SK-N-SH (cell line): Measurements from ENCODE around the gene MTFP1. TPM values are rescaled to one million over a fixed set of nuclear protein-coding genes. Genes with fewer than 3 reads are reported as not detected.

Experiments
- CTCF ChIA-PET: fragments of 300-600, 350-600 bp; formaldehyde crosslinking; extraction: SDS; loops from one replicate; lab custom pipeline; 2021; lab: Yijun Ruan, JAX
- POLR2A ChIA-PET: fragments of 350-600 bp; sonication (Branson Sonifier 250); formaldehyde crosslinking; extraction: SDS; loops from one replicate; lab custom pipeline; 2020; ENCODE audit warnings: antibody characterized with exemption, inconsistent platforms; lab: Yijun Ruan, JAX
- DNase-seq: peaks from one replicate; pipeline ENCODE4 v3.0.0; 2012
- H2AFZ ChIP-seq: fragments of 200-600 bp; sonication (generic); 2 replicates; pipeline ENCODE4 v1.8.1; 2016; ENCODE audit warnings: antibody characterized with exemption, mild to moderate bottlenecking, low read depth
- H3F3A ChIP-seq: fragments of 200-600 bp; sonication (generic); replicated peaks from 2 replicates; pipeline ENCODE3; 2016; ENCODE audit warnings: antibody characterized with exemption, mild to moderate bottlenecking; ENCODE audit not compliant: insufficient read depth
- H3K27ac ChIP-seq, 2 experiments: fragments of 200-500 bp in 1 of 2; fragments of 200-600 bp in 1 of 2; sonication (Bioruptor generic) in 1 of 2; sonication (generic), shearing (Covaris generic) in 1 of 2; 2 replicates each; pipeline versions ENCODE4 v1.5.1 to v1.6.1; 2014 to 2016; ENCODE audit warnings: low read depth in 2 of 2, inconsistent platforms in 1 of 2, low read length in 1 of 2, mild to moderate bottlenecking in 1 of 2, mixed read lengths in 1 of 2
- H3K27me3 ChIP-seq: fragments of 200-600 bp; sonication (generic), shearing (Covaris generic); 2 replicates; pipeline ENCODE4 v1.6.1; 2016; ENCODE audit warnings: mixed run types; ENCODE audit not compliant: insufficient read depth
- H3K36me3 ChIP-seq, 2 experiments: fragments of 200-500 bp in 1 of 2; fragments of 200-600 bp in 1 of 2; sonication (Bioruptor generic) in 1 of 2; sonication (generic) in 1 of 2; replicated peaks in 1 of 2; 2 replicates each; pipeline versions ENCODE3 to v1.5.1; 2014 to 2016; ENCODE audit warnings: low read length in 1 of 2, mild to moderate bottlenecking in 1 of 2; ENCODE audit not compliant: insufficient read depth in 2 of 2, control insufficient read depth in 1 of 2
- H3K4me1 ChIP-seq, 2 experiments: fragments of 200-500 bp in 1 of 2; fragments of 200-600 bp in 1 of 2; sonication (Bioruptor generic) in 1 of 2; sonication (generic), shearing (Covaris generic) in 1 of 2; 2 replicates each; pipeline versions ENCODE4 v1.5.1 to v1.6.1; 2014 to 2016; ENCODE audit warnings: low read depth in 1 of 2, low read length in 1 of 2, mixed run types in 1 of 2; ENCODE audit not compliant: insufficient read depth in 2 of 2, control insufficient read depth in 1 of 2
- H3K4me2 ChIP-seq: fragments of 200-600 bp; sonication (generic), shearing (Covaris generic); 2 replicates; pipeline ENCODE4 v1.6.1; 2017; ENCODE audit warnings: mixed run types
- H3K4me3 ChIP-seq, 2 experiments: fragments of 200-500 bp in 1 of 2; fragments of 200-600 bp in 1 of 2; sonication (Bioruptor generic) in 1 of 2; sonication (generic), shearing (Covaris generic) in 1 of 2; 2 replicates each; pipeline versions ENCODE4 v1.5.1 to v1.8.1; 2014 to 2016; ENCODE audit warnings: low read depth in 2 of 2, inconsistent platforms in 1 of 2, low read length in 1 of 2, mild to moderate bottlenecking in 1 of 2, mixed read lengths in 1 of 2, moderate library complexity in 1 of 2
- H3K79me2 ChIP-seq: fragments of 200-600 bp; sonication (generic); 2 replicates; pipeline ENCODE4 v1.8.1; 2017; ENCODE audit warnings: mild to moderate bottlenecking; ENCODE audit not compliant: insufficient read depth
- H3K9ac ChIP-seq: fragments of 200-600 bp; sonication (generic); 2 replicates; pipeline ENCODE4 v1.6.1; 2017; ENCODE audit warnings: mixed run types
- H3K9me2 ChIP-seq: fragments of 200-600 bp; sonication (generic); 2 replicates; pipeline ENCODE4 v1.6.1; 2017; ENCODE audit warnings: mixed run types
- H3K9me3 ChIP-seq: fragments of 200-600 bp; sonication (generic); 2 replicates; pipeline ENCODE4 v1.6.1; 2017; ENCODE audit warnings: mixed run types, mild to moderate bottlenecking, moderate library complexity
- H4K20me1 ChIP-seq: fragments of 200-600 bp; sonication (generic); 2 replicates; pipeline ENCODE4 v1.6.1; 2017; ENCODE audit warnings: mild to moderate bottlenecking, mixed run types; ENCODE audit not compliant: insufficient read depth
- CHD2 ChIP-seq: fragments of 150-350 bp; IDR thresholded peaks from 2 replicates; pipeline ENCODE4 v1.6.1; 2018; ENCODE audit warnings: low read length; ENCODE audit not compliant: partially characterized antibody
- EZH2phosphoT487 ChIP-seq: fragments of 200-600 bp; sonication (generic); IDR thresholded peaks from 2 replicates; pipeline ENCODE4 v1.6.1; 2017; ENCODE audit warnings: low read depth, mixed run types, mild to moderate bottlenecking, antibody characterized with exemption, moderate library complexity, borderline replicate concordance
- FOSL2 ChIP-seq: IDR thresholded peaks from 2 replicates; pipeline ENCODE4 v1.4.0; 2012; ENCODE audit warnings: low read depth, mild to moderate bottlenecking, moderate library complexity, borderline replicate concordance
- FOXJ3 ChIP-seq: sonication (generic); formaldehyde crosslinking; IDR thresholded peaks from 2 replicates; pipeline ENCODE4 v1.5.1; 2020; ENCODE audit warnings: mild to moderate bottlenecking, missing genetic modification reagents
- FOXM1 ChIP-seq: IDR thresholded peaks from 2 replicates; pipeline ENCODE4 v1.4.0; 2012; ENCODE audit warnings: low read depth, mild to moderate bottlenecking
- MAX ChIP-seq: IDR thresholded peaks from 2 replicates; pipeline ENCODE4 v1.4.0; 2012; ENCODE audit warnings: low read depth
- MEF2A ChIP-seq: IDR thresholded peaks from 2 replicates; pipeline ENCODE4 v1.4.0; 2012; ENCODE audit warnings: low read depth, borderline replicate concordance
- NFIC ChIP-seq: IDR thresholded peaks from 2 replicates; pipeline ENCODE4 v1.4.0; 2012; ENCODE audit warnings: borderline replicate concordance
- NRF1 ChIP-seq: IDR thresholded peaks from 2 replicates; pipeline ENCODE4 v1.6.1; 2012; ENCODE audit warnings: low read depth, mild to moderate bottlenecking, low read length
- PBX3 ChIP-seq: IDR thresholded peaks from 2 replicates; pipeline ENCODE4; 2012
- POLR2AphosphoS5 ChIP-seq: IDR thresholded peaks from 2 replicates; pipeline ENCODE4 v1.6.1; 2012; ENCODE audit warnings: low read depth, low read length
- RAD21 ChIP-seq: IDR thresholded peaks from 2 replicates; pipeline ENCODE4 v1.6.1; 2012; ENCODE audit warnings: mild to moderate bottlenecking, low read length
- RFX5 ChIP-seq: IDR thresholded peaks from 2 replicates; pipeline ENCODE4 v1.6.1; 2012; ENCODE audit warnings: mild to moderate bottlenecking, improper control_type of control experiment, low read length
- RXRA ChIP-seq: IDR thresholded peaks from 2 replicates; pipeline ENCODE4 v1.4.0; 2012; ENCODE audit warnings: low read depth, mild to moderate bottlenecking, borderline replicate concordance
- SIN3A ChIP-seq: IDR thresholded peaks from 2 replicates; pipeline ENCODE4 v1.6.1; 2012; ENCODE audit warnings: low read depth, mild to moderate bottlenecking, low read length, moderate library complexity, borderline replicate concordance
- TAF1 ChIP-seq: IDR thresholded peaks from 2 replicates; pipeline ENCODE4 v1.6.1; 2012; ENCODE audit warnings: low read depth, mild to moderate bottlenecking, low read length, moderate library complexity, borderline replicate concordance
- TCF12 ChIP-seq: IDR thresholded peaks from 2 replicates; pipeline ENCODE4 v1.4.0; 2012
- TEAD4 ChIP-seq: IDR thresholded peaks from 2 replicates; pipeline ENCODE4 v1.4.0; 2012; ENCODE audit warnings: mild to moderate bottlenecking, borderline replicate concordance; ENCODE audit not compliant: insufficient read depth
- ZBTB33 ChIP-seq: IDR thresholded peaks from 2 replicates; pipeline ENCODE4 v1.4.0; 2012; ENCODE audit warnings: low read depth, borderline replicate concordance
- WGBS: methylation state at CpG from one replicate; pipeline ENCODE4 v1.1.6; 2017; ENCODE audit warnings: low lambda C conversion rate; 5-methylcytosine and 5-hydroxymethylcytosine counted together
- polyA plus RNA-seq, 3 experiments: library from polyadenylated mRNA; depleted of rRNA; stranded (reverse); fragments of >200 nt; gene quantifications; 2 replicates each; pipeline ENCODE4 v1.2.3, GENCODE V29; 2012
- TF ChIP-seq, protein P1 (sequence below): IDR thresholded peaks from 2 replicates; pipeline ENCODE4 v1.6.1; 2012; ENCODE audit warnings: mild to moderate bottlenecking, low read depth, low read length, moderate library complexity

MTFP1 gene
- polyA plus RNA-seq, 1 of the 3 experiments (the other 2 are of a cell fraction), result 18.9 TPM

GRCh38 chr22:30396871-30397655 is 28.5 kb upstream of the MTFP1 start, which contains the start of gene SEC14L2:
SEC14L2 (plus strand) TSS chr22:30397018; CDS start chr22:30397117, 99 bp downstream.
- CTCF ChIA-PET, result interaction anchor here (0.8 to 15.4 kb wide), 12 partner anchors 11 to 362 kb away, joined by 3 to 228 read pairs (median 4); partner anchors contain the start of genes CASTOR1 and RNF215
- peaks cover 36% of the 10 kb centered on the region for H3K79me2 ChIP-seq
- DNase-seq, result peak; percentile 90

More at GRCh38 chr22:30396871-30397655, 28.5 kb upstream of the MTFP1 start, which contains the start of gene SEC14L2:
- Histone ChIP-seq H2AFZ (peak within 1 kb of the TSS; percentile 66), H3K9ac (peak within 1 kb of the TSS; percentile 76), H3K4me1 (peaks cover 0 to 14% of the 10 kb centered on the region in 2 experiments; a peak in 2 of 4 replicates), H3K27me3 (no peaks in the 10 kb centered on the region), H3K4me2 (peak within 1 kb of the TSS; percentile 96), H3K9me2 (no peaks in the 10 kb centered on the region), H3K27ac (no peak within 1 kb of the TSS; a peak in 1 of 4 replicates), H4K20me1 (0 out of 2 replicates have a peak, but pooled peaks cover 6% of the 10 kb centered on the region), H3K36me3 (no peaks in the 10 kb centered on the region), H3K4me3 (peak within 1 kb of the TSS; percentile 63 to 75), H3F3A (no peaks in the 10 kb centered on the region), H3K9me3 (no peaks in the 10 kb centered on the region)
- TF ChIP-seq SIN3A, result no peak
- no peak for TF ChIP-seq FOSL2
- no peak for TF ChIP-seq CHD2
- TF ChIP-seq MEF2A, result no peak
- TF ChIP-seq TAF1, result 0 out of 2 replicates have a peak, but pooled peaks have one; percentile 47
- TF ChIP-seq EZH2phosphoT487, result no peak
- TF ChIP-seq FOXJ3 (CRISPR knock-in tag), result no peak
- no peak for TF ChIP-seq NRF1
- TF ChIP-seq TEAD4, result no peak
- peak; percentile 69 for TF ChIP-seq POLR2AphosphoS5
- TF ChIP-seq, protein P1, sequence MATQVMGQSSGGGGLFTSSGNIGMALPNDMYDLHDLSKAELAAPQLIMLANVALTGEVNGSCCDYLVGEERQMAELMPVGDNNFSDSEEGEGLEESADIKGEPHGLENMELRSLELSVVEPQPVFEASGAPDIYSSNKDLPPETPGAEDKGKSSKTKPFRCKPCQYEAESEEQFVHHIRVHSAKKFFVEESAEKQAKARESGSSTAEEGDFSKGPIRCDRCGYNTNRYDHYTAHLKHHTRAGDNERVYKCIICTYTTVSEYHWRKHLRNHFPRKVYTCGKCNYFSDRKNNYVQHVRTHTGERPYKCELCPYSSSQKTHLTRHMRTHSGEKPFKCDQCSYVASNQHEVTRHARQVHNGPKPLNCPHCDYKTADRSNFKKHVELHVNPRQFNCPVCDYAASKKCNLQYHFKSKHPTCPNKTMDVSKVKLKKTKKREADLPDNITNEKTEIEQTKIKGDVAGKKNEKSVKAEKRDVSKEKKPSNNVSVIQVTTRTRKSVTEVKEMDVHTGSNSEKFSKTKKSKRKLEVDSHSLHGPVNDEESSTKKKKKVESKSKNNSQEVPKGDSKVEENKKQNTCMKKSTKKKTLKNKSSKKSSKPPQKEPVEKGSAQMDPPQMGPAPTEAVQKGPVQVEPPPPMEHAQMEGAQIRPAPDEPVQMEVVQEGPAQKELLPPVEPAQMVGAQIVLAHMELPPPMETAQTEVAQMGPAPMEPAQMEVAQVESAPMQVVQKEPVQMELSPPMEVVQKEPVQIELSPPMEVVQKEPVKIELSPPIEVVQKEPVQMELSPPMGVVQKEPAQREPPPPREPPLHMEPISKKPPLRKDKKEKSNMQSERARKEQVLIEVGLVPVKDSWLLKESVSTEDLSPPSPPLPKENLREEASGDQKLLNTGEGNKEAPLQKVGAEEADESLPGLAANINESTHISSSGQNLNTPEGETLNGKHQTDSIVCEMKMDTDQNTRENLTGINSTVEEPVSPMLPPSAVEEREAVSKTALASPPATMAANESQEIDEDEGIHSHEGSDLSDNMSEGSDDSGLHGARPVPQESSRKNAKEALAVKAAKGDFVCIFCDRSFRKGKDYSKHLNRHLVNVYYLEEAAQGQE, result peak; percentile 63; the same call in 1 of the 2 replicates
- peak; percentile 54; the same call in 1 of the 2 replicates for TF ChIP-seq MAX
- TF ChIP-seq RFX5, result no peak
- TF ChIP-seq RXRA, result no peak
- no peak for TF ChIP-seq ZBTB33
- no peak for TF ChIP-seq FOXM1
- peak; percentile 60; the same call in 1 of the 2 replicates for TF ChIP-seq NFIC
- TF ChIP-seq PBX3, result peak; percentile 38; the same call in 1 of the 2 replicates
- TF ChIP-seq RAD21, result no peak
- TF ChIP-seq TCF12, result no peak
- POLR2A ChIA-PET, result interaction anchor here (0.5 to 3.0 kb wide), 5 partner anchors 8 to 102 kb away, joined by 3 to 19 read pairs (median 3); no protein-coding TSS in a partner anchor
- WGBS, result no CpG with 5 or more reads among the region's 56 CpGs
